Measurements from ENCODE around the gene YPEL1. TPM values are rescaled to one million over a fixed set of nuclear protein-coding genes. Genes with fewer than 3 reads are reported as not detected.
A peak's percentile ranks its signal among the peaks of the same experiment; 100 is the strongest.

Gene YPEL1
- total and polyA plus RNA-seq, 10 of the 15 experiments (the other 5 are each of a cell fraction or from before 2014, with no cell fraction given): 0.13 to 5.0 (median 1.6) TPM

DNA sequence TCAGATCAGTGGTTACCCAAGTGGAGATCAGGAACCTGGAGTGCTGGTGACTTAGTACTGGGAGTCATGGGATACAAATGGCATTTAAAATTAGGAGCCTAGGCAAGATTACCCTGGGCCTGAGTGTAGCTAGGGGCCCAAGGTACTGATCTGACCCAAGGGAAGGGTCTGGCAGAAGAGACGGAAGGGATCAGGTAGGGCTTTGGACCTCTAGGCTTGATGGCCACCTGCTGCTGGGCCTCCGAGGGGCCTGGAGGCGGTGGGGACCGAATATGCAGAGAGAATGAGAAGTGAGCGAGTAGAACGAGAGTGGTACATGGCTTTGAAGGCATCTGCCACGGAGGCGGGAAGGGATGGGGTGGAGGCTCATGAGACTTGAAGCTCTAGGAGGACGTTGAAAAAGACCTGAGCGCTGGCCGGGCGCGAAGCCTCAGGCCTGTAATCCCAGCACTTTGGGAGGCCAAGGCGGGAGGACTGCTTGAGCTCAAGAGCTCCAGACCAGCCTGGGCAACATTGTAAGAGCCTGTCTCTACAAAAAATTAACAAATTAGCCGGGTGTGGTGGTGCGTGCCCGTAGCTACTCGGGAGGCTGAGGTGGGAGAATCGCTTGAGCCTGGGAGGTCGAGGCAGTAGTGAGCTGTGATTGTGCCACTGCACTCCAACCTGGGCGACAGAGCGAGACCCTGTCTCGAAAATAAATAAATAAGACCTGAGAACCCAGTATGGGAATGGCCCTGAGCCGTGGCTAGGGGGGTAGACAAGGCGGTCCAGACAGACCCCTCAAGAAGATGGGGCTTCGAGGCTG lies 70.3 kb downstream of the YPEL1 start:
- Histone ChIP-seq H3K27me3 (replicated peaks in 1 of 2; ENCODE audit: control insufficient read depth in 2 of 2, insufficient read depth in 2 of 2, low read length in 1 of 2) (no peaks in the 10 kb centered on the region), H3K36me3 (ENCODE audit: control insufficient read depth in 2 of 2, insufficient read depth in 2 of 2, low read length in 1 of 2) (no peaks in the 10 kb centered on the region), H3K4me2 (ENCODE audit: control insufficient read depth, insufficient read depth) (peak overlapping the region; percentile 23), H4K20me1 (ENCODE audit: control insufficient read depth, insufficient read depth) (no peaks in the 10 kb centered on the region), H3K79me2 (ENCODE audit: control insufficient read depth, insufficient read depth, low read length) (peaks cover 13% of the 10 kb centered on the region), H3K27ac (ENCODE audit: control insufficient read depth, insufficient read depth) (peak overlapping the region; percentile 86), H3K4me1 (ENCODE audit: control insufficient read depth, insufficient read depth, low read length) (no peaks in the 10 kb centered on the region), H3K4me3 (peak overlapping the region; percentile 71; the same call in 1 of the 2 replicates), H3K9me3 (replicated peaks; ENCODE audit: control insufficient read depth, insufficient read depth, low read length) (no peaks in the 10 kb centered on the region), H3K9ac (ENCODE audit: control insufficient read depth, insufficient read depth, low read length) (no peak overlapping the region; the same call in 1 of the 2 replicates), H2AFZ (ENCODE audit: control insufficient read depth, low read depth, low read length) (peak overlapping the region; percentile 89)
- BruUV-seq (replicated peaks): no TSS peak
- POLR2A ChIA-PET: interaction anchor here (1.8 to 2.0 kb wide), 2 partner anchors 13 to 19 kb away, joined by 5 to 6 read pairs; no protein-coding TSS in a partner anchor
- ATAC-seq (no peak), FAIRE-seq (no peak), DNase-seq (ENCODE audit: low read depth, low spot score) (no peak)
- CTCF ChIA-PET: interaction anchor here (0.7 to 1.3 kb wide), 4 partner anchors 18 to 287 kb away, joined by 3 to 9 read pairs (median 4); partner anchors contain the start of genes PPM1F and YDJC
- 52% methylated on average over 26 of the region's 26 CpGs for WGBS (ENCODE audit: insufficient coverage, insufficient replicate concordance, low lambda C conversion rate, missing lambda C conversion rate)
- intact Hi-C loops (cut with micrococcal nuclease; ENCODE audit: unreplicated experiment) (no loop called here), in situ Hi-C loops (cut with MboI) (no loop called here)
- SMC1A ChIA-PET (ENCODE audit: uncharacterized antibody, unreplicated experiment): interaction anchor here (0.8 to 0.9 kb wide), 3 partner anchors 19 to 24 kb away, joined by 3 read pairs; no protein-coding TSS in a partner anchor
- TF ChIP-seq NR2F1 (conservative IDR thresholded peaks at IDR 0.05): no peak
- TF ChIP-seq CREM (IDR thresholded peaks at IDR 0.05; ENCODE audit: low read depth): no peak
- TF ChIP-seq TBL1XR1 (IDR thresholded peaks at IDR 0.05; ENCODE audit: low read depth, low read length): no peak
- TF ChIP-seq ZNF274 (IDR thresholded peaks at IDR 0.05; ENCODE audit: insufficient read depth, insufficient read length): no peak
- TF ChIP-seq RFX5 (IDR thresholded peaks at IDR 0.05; ENCODE audit: low read depth, low read length): no peak
- no peak for TF ChIP-seq EZH2 (IDR thresholded peaks at IDR 0.05; ENCODE audit: borderline replicate concordance, control insufficient read depth, low read depth, low read length)
- TF ChIP-seq BHLHE40 (IDR thresholded peaks at IDR 0.05; ENCODE audit: borderline replicate concordance in 1 of 2, low read depth in 2 of 2, low read length in 1 of 2): no peak
- no peak for TF ChIP-seq DPF2 (IDR thresholded peaks at IDR 0.05)
- TF ChIP-seq, protein P1, sequence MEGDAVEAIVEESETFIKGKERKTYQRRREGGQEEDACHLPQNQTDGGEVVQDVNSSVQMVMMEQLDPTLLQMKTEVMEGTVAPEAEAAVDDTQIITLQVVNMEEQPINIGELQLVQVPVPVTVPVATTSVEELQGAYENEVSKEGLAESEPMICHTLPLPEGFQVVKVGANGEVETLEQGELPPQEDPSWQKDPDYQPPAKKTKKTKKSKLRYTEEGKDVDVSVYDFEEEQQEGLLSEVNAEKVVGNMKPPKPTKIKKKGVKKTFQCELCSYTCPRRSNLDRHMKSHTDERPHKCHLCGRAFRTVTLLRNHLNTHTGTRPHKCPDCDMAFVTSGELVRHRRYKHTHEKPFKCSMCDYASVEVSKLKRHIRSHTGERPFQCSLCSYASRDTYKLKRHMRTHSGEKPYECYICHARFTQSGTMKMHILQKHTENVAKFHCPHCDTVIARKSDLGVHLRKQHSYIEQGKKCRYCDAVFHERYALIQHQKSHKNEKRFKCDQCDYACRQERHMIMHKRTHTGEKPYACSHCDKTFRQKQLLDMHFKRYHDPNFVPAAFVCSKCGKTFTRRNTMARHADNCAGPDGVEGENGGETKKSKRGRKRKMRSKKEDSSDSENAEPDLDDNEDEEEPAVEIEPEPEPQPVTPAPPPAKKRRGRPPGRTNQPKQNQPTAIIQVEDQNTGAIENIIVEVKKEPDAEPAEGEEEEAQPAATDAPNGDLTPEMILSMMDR (IDR thresholded peaks at IDR 0.05 in 2 of 3, conservative IDR thresholded peaks at IDR 0.05 in 1 of 3; ENCODE audit: control insufficient read depth in 2 of 3, extremely low read depth in 1 of 3, insufficient read depth in 1 of 3, low read depth in 3 of 3, low read length in 3 of 3): no peak
- TF ChIP-seq, protein P2, sequence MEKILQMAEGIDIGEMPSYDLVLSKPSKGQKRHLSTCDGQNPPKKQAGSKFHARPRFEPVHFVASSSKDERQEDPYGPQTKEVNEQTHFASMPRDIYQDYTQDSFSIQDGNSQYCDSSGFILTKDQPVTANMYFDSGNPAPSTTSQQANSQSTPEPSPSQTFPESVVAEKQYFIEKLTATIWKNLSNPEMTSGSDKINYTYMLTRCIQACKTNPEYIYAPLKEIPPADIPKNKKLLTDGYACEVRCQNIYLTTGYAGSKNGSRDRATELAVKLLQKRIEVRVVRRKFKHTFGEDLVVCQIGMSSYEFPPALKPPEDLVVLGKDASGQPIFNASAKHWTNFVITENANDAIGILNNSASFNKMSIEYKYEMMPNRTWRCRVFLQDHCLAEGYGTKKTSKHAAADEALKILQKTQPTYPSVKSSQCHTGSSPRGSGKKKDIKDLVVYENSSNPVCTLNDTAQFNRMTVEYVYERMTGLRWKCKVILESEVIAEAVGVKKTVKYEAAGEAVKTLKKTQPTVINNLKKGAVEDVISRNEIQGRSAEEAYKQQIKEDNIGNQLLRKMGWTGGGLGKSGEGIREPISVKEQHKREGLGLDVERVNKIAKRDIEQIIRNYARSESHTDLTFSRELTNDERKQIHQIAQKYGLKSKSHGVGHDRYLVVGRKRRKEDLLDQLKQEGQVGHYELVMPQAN (conservative IDR thresholded peaks at IDR 0.05): no peak
- TF ChIP-seq BRCA1 (IDR thresholded peaks at IDR 0.05; ENCODE audit: low read depth, low read length): no peak
- TF ChIP-seq KDM1A (IDR thresholded peaks at IDR 0.05; ENCODE audit: borderline replicate concordance): no peak
- RAD21 ChIA-PET (ENCODE audit: unreplicated experiment): interaction anchor here (1.0 to 1.2 kb wide), 2 partner anchors 19 to 36 kb away, joined by 3 to 5 read pairs; no protein-coding TSS in a partner anchor

Measured in GM12878 (cell line).